GM19099 (cell line): ENCODE measurements around the gene SPRED2.

ENCODE experiments used
- POLR2A ChIP-seq: IDR thresholded peaks from 3 replicates; pipeline ENCODE4 v1.6.1; 2011; ENCODE audit warnings: low read depth; ENCODE audit not compliant: insufficient read length; ENCODE audit errors: extremely low read depth

SPRED2 gene

GRCh38 chr2:65313954-65314256 lies 118.5 kb downstream of the SPRED2 start:
- no peak for TF ChIP-seq POLR2A

GRCh38 chr2:65313126-65313953 lies 119.1 kb downstream of the SPRED2 start:
- no peak for TF ChIP-seq POLR2A

- no peak for TF ChIP-seq POLR2A
Measured at GRCh38 chr2:65311596-65311995, 120.8 kb downstream of the SPRED2 start.

DNA sequence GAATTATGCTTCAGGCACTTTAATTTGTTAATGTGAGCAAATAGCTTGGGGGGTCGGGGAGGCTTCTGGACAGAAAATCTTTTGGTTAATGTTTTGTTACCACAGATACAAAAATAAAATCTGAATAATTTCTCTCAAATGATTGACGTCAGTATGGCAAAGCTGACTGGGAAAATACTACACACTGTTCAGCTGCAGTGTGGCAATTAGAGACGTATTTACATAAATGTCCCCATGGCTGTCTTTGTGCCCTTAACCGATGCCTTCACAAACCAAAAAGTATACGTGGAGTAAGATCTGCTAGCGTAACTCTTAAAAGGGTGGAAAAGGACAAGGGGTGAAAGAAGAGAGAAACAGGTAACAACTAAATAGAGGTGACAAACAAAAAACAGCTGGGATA lies 121.3 kb downstream of the SPRED2 start:
- TF ChIP-seq POLR2A, result no peak

DNA sequence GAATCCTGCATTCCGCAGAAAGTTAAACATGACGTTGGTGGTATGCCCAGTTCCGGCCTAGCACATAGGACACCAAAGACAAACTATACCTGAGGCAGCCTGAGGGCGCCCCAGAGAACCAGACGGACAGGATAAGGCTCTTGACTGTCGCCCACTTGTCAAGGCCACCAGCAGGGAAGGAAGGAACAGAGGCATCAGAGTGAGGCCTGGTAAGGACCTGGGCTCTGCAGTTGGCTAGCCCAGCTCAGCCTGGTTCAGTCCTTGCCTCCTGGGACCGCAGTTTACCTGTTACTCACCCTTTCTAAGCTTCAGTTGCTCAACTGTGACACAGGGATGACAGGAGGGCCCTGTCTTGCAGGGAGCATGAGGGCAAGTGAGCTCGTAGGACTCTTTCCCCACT lies 122.7 kb downstream of the SPRED2 start:
- no peak for TF ChIP-seq POLR2A

DNA sequence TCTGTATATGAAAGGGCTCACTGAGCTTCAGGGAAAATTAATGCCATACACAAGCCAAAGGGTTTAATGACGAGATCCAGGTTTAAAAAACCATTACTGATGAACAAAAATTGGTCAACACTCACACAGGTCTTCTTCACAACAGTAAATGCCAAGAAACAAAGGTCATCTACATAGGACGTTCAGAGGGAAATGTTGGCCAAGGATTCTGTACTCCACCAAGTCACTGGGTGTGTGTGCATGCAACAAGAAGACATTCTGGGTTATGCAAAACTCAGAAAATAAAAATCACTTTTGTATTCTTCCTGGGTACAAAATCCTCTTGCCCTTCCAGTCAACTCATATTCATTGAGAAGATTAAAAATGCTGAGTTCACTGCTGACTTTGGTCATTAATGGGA lies 126.5 kb downstream of the SPRED2 start:
- no peak for TF ChIP-seq POLR2A

GRCh38 chr2:65300761-65301711 lies 131.4 kb downstream of the SPRED2 start:
- no peak for TF ChIP-seq POLR2A

GRCh38 chr2:65300134-65300760 lies 132.2 kb downstream of the SPRED2 start:
- no peak for TF ChIP-seq POLR2A

GRCh38 chr2:65299246-65299645 lies 133.2 kb downstream of the SPRED2 start:
- TF ChIP-seq POLR2A, result no peak

- TF ChIP-seq POLR2A, result no peak
Measured at GRCh38 chr2:65298089-65298488, 134.3 kb downstream of the SPRED2 start.

DNA sequence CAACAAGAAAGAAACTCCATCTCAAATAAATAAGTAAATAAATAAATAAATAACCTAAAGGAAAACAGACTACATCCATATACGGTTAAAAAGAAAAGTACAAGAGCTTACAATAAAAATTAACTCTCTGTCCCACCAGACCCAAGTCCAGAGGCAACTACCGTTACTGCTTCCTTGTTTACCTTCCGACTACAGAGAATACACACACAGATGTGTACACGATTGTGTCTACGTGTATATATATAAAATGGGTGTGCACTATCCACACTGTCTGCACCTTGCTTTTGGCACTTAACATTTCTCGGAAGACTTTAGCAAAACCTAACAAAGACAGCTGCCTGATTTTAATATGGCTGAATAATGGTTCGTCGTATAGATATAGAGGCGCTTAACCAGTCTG lies 134.9 kb downstream of the SPRED2 start:
- TF ChIP-seq POLR2A, result no peak

DNA sequence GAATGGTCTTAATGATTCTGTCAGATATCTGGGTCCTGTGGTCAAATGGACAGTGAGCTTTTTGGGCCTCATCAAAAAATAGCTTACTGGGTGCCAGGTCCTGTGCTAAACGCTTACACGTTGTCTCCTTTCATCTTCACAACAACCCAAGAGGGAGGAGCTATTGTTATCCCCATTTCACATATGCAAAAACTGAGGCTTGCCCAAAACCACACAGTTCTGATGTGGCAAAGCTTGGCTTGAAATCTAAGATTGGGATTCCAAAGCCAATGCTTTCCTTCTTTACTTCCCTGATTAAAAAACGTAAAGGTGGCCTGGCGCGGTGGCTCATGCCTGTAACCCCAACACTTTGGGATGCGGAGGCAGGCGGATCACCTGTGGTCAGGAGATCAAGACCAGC lies 135.4 kb downstream of the SPRED2 start:
- no peak for TF ChIP-seq POLR2A

DNA sequence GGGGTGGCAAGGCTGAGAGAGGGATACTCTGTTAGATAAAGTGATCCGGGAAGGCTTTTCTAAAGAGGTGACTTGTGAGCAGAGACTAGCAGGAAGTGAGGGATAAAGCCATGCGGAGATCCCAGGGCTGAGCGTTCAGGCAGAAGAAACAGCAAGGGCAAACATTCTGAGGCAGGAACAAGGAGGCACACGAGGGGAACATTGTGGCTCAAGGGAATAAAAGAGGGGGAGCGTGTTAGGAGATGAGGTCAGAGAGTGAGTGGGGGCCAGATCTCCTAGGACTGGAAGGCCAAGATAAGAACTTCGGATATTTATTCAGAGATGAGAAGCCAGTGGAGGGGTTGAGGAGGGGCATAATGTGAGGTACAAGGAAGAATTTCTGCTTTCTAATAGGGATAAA lies 137.7 kb downstream of the SPRED2 start:
- TF ChIP-seq POLR2A, result no peak

DNA sequence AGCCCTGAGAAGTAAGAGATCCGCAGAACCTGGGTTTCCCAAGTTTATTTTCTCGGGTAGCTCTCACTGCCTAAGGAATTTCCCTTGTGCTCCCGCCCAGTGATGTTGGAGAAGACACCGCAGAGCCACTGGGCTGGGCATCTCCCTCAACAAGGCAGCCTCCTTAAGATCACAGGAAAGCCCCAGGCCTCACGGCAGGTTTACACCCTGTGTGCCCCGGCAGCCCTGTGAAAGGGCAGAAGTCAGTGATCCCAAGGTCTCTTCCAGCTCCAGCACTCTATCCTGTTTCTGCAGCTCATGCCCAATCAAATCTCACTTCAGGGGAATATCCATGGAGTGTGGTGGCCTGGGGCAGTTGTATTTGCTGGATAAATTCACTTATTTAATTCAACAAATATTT lies 138.3 kb downstream of the SPRED2 start:
- TF ChIP-seq POLR2A, result no peak

GRCh38 chr2:65293376-65293775 lies 139.0 kb downstream of the SPRED2 start:
- TF ChIP-seq POLR2A, result no peak

GRCh38 chr2:65292461-65293011 lies 139.9 kb downstream of the SPRED2 start:
- no peak for TF ChIP-seq POLR2A

GRCh38 chr2:65292106-65292400 lies 140.3 kb downstream of the SPRED2 start:
- TF ChIP-seq POLR2A, result no peak
